Smooth muscle cell (in vitro differentiated cells): Measurements from ENCODE around the gene DYNLT2. TPM values are rescaled to one million over a fixed set of nuclear protein-coding genes. Genes with fewer than 3 reads are reported as not detected.

Source experiments
- DNase-seq: peaks from one replicate; lab custom pipeline; 2025; ENCODE audit not compliant: unreplicated experiment; lab: John Stamatoyannopoulos, UW
- H2AFZ ChIP-seq: fragments of 200-600 bp; sonication (generic); 2 replicates; pipeline ENCODE4 v1.6.0; 2016; ENCODE audit warnings: antibody characterized with exemption, low read depth, mild to moderate bottlenecking
- H3F3A ChIP-seq: fragments of 200-600 bp; sonication (generic); 2 replicates; pipeline ENCODE4 v1.6.0; 2017; ENCODE audit warnings: antibody characterized with exemption, low read depth
- H3K27ac ChIP-seq: fragments of 200-600 bp; sonication (generic); 2 replicates; pipeline ENCODE4 v1.5.1; 2016; ENCODE audit warnings: low read depth, mild to moderate bottlenecking
- H3K27me3 ChIP-seq: fragments of 200-600 bp; sonication (generic); 2 replicates; pipeline ENCODE4 v1.6.1; 2016; ENCODE audit warnings: low read depth, mild to moderate bottlenecking
- H3K36me3 ChIP-seq: fragments of 200-600 bp; sonication (generic); 2 replicates; pipeline ENCODE4 v1.5.1; 2016; ENCODE audit warnings: low read depth
- H3K4me1 ChIP-seq: fragments of 200-600 bp; sonication (generic); 2 replicates; pipeline ENCODE4 v1.5.1; 2016; ENCODE audit warnings: low read depth
- H3K4me2 ChIP-seq: fragments of 200-600 bp; sonication (generic); 2 replicates; pipeline ENCODE4 v1.6.0; 2016; ENCODE audit warnings: mild to moderate bottlenecking
- H3K4me3 ChIP-seq: fragments of 200-600 bp; sonication (generic); 2 replicates; pipeline ENCODE4 v1.5.1; 2016; ENCODE audit warnings: mild to moderate bottlenecking
- H3K79me2 ChIP-seq: fragments of 200-600 bp; sonication (generic); 2 replicates; pipeline ENCODE4 v1.6.0; 2016; ENCODE audit warnings: low read depth, mild to moderate bottlenecking
- H3K9ac ChIP-seq: fragments of 200-600 bp; sonication (generic); 2 replicates; pipeline ENCODE4 v1.6.0; 2016; ENCODE audit warnings: low read depth
- H3K9me3 ChIP-seq: fragments of 200-600 bp; sonication (generic); replicated peaks from 2 replicates; pipeline ENCODE4 v1.5.1; 2016; ENCODE audit warnings: low read depth
- H4K20me1 ChIP-seq: fragments of 200-600 bp; sonication (generic); 2 replicates; pipeline ENCODE4 v1.6.0; 2016; ENCODE audit warnings: low read depth
- WGBS: methylation state at CpG from one replicate; pipeline ENCODE4 v1.1.7; 2016; ENCODE audit warnings: low lambda C conversion rate; 5-methylcytosine and 5-hydroxymethylcytosine counted together
- polyA plus RNA-seq: library from polyadenylated mRNA; unstranded; fragments of >200 nt; fragmentation: Nextera tagmentation; extraction: Ambion mirVana; gene quantifications from 2 replicates; pipeline ENCODE4 v1.2.1, GENCODE V29; 2016
- total RNA-seq: library from RNA; depleted of rRNA; stranded (reverse); fragments of >200 nt; gene quantifications from 2 replicates; pipeline ENCODE4 v1.2.3, GENCODE V29; 2014
- TF ChIP-seq, protein P1 (sequence below): fragments of 200-600 bp; sonication (generic); IDR thresholded peaks from 2 replicates; pipeline ENCODE4 v1.5.1; 2017; ENCODE audit warnings: borderline replicate concordance, mild to moderate bottlenecking, antibody characterized with exemption; ENCODE audit not compliant: insufficient read depth, poor library complexity, severe bottlenecking

The DYNLT2 gene
- total and polyA plus RNA-seq, 2 experiments from 2014 or later = 0.89 to 2.1 TPM

DNA sequence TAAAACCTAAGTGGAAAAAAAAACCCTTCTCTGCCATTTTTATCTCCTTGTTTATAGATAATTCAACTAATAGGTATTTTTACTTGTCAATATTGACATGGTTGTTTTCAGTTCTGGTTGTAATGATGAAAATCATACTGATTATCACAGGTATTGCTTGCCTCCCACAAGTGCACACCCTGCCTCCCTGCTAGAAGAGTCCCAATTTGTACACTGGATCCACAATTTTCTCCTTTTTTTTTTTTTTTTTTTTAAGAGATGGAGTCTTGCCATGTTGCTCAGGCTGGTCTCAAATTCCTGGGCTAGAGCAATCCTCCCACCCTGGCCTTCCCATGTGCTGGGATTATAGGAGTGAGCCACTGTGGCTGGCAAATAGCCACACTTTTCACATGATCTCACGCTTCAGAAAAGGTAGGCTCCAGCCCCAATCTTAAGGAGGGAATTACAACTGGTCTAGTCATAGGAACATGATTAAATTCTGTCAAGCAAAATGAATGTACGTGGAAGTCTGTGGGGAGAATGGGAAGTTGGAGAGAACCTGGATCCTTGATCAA lies 12.3 kb downstream of the DYNLT2 start:
- Histone ChIP-seq H3K36me3 (no peaks in the 10 kb centered on the region), H4K20me1 (no peaks in the 10 kb centered on the region), H3K79me2 (no peaks in the 10 kb centered on the region), H2AFZ (no peak overlapping the region), H3K4me1 (no peaks in the 10 kb centered on the region), H3K27me3 (peaks cover 6% of the 10 kb centered on the region), H3K9ac (no peak overlapping the region), H3K4me2 (no peak overlapping the region), H3K27ac (no peak overlapping the region), H3K9me3 (no peaks in the 10 kb centered on the region), H3K4me3 (no peak overlapping the region), H3F3A (no peaks in the 10 kb centered on the region)
- 89% methylated on average over 2 of the region's 2 CpGs for WGBS
- TF ChIP-seq, protein P1, sequence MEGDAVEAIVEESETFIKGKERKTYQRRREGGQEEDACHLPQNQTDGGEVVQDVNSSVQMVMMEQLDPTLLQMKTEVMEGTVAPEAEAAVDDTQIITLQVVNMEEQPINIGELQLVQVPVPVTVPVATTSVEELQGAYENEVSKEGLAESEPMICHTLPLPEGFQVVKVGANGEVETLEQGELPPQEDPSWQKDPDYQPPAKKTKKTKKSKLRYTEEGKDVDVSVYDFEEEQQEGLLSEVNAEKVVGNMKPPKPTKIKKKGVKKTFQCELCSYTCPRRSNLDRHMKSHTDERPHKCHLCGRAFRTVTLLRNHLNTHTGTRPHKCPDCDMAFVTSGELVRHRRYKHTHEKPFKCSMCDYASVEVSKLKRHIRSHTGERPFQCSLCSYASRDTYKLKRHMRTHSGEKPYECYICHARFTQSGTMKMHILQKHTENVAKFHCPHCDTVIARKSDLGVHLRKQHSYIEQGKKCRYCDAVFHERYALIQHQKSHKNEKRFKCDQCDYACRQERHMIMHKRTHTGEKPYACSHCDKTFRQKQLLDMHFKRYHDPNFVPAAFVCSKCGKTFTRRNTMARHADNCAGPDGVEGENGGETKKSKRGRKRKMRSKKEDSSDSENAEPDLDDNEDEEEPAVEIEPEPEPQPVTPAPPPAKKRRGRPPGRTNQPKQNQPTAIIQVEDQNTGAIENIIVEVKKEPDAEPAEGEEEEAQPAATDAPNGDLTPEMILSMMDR = no peak
- no peak for DNase-seq

DNA sequence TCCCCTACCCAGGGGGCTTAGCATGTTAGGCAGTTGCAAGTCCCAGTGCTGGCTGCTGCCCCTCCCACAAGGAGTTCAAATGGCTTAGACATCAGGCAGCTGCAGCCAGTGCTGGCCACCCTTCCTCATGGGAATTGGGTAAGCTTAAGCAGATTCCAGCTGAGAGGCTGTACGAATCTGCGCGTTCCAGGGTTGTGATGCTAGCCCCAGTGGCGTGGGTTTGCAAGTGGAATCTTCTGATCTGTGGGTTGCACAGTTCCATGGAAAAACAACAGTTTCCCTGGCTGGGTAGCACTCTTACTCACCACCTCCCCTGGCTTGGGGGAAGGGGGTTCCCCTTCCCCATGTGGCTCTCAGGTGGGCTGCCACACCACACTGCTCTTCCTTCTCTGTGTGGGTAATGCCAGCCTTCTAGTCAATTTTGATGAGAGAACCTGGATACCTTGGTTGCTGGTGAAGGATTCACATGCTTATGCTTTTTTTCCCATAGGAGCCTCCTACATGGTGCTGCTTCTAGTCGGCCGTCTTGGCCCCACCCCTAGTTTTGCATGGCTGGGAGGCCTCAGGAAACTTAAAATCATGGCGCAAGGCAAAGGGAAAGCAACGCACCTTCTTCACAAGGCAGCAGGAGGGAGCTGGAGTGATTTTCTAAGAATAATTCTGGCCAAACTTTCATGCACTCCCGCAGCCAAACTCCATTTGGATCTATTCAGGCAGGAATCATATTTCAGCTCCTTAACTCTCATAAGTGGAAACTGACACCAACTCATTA lies 13.0 kb downstream of the DYNLT2 start:
- Histone ChIP-seq H3K4me3 (no peak overlapping the region), H3K9ac (no peak overlapping the region), H3F3A (no peaks in the 10 kb centered on the region), H3K9me3 (no peaks in the 10 kb centered on the region), H3K36me3 (no peaks in the 10 kb centered on the region), H3K27ac (no peak overlapping the region), H3K4me2 (no peak overlapping the region), H3K27me3 (peaks cover 10% of the 10 kb centered on the region), H3K4me1 (no peaks in the 10 kb centered on the region), H2AFZ (no peak overlapping the region), H4K20me1 (no peaks in the 10 kb centered on the region), H3K79me2 (no peaks in the 10 kb centered on the region)
- DNase-seq = no peak
- 82% methylated on average over 9 of the region's 9 CpGs for WGBS
- TF ChIP-seq, protein P1 = no peak

DNA sequence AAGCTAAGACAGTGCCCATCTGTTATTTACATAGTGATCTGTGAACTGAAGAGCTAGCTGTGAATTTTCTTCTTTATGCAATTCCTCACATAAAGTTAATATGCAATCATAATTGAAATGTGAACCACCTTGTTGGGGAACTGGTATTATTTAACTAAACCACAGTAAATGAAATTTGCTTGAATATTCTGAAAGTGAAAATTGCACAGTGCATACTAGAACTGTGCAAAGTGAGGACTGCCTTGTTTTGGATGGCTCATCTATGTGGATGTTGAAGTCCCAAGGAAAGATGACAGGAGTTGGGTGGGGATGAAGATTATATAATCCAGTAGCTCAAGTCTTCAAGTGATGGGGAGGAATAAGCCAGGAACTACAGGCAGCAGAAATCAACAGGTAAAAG lies 21.4 kb downstream of the DYNLT2 start:
- TF ChIP-seq, protein P1 = no peak
- Histone ChIP-seq H3K27me3 (peaks cover 6% of the 10 kb centered on the region), H3K9ac (no peak overlapping the region), H4K20me1 (no peaks in the 10 kb centered on the region), H3F3A (no peaks in the 10 kb centered on the region), H3K79me2 (no peaks in the 10 kb centered on the region), H3K9me3 (no peaks in the 10 kb centered on the region), H3K27ac (no peak overlapping the region), H3K36me3 (no peaks in the 10 kb centered on the region), H3K4me2 (no peak overlapping the region), H3K4me1 (peaks cover 6% of the 10 kb centered on the region), H3K4me3 (no peak overlapping the region), H2AFZ (no peak overlapping the region)
- no peak for DNase-seq

DNA sequence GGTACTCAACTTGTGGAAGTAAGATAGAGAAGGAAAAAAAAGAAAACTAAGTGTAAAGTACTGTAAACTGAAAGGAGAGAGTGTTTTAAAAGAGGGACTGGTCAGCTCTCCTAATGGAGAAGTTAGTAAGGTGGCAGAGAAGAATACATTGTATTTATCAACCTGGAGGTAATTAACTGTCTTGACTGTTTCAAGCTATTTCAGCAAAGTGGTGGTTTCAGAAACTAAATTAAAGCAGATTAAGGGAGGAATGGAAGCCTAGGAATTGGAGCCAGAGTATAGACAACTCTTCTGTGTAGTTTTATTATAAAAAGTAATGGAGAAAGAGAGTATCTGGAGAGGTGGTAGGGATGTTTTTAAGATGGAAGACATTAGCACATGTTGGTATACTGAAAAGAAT lies 24.4 kb downstream of the DYNLT2 start:
- H3K4me2 ChIP-seq = no peak overlapping the region
- no peak for DNase-seq
- no peak overlapping the region for H3K27ac ChIP-seq
- H3K9ac ChIP-seq = no peak overlapping the region
- TF ChIP-seq, protein P1 = no peak
- H3K27me3 ChIP-seq = no peaks in the 10 kb centered on the region
- H3F3A ChIP-seq = peaks cover 3% of the 10 kb centered on the region
- peaks cover 13% of the 10 kb centered on the region for H4K20me1 ChIP-seq
- H3K9me3 ChIP-seq = no peaks in the 10 kb centered on the region
- no peak overlapping the region for H2AFZ ChIP-seq
- no peak overlapping the region for H3K4me3 ChIP-seq
- H3K36me3 ChIP-seq = no peaks in the 10 kb centered on the region
- H3K4me1 ChIP-seq = peaks cover 15% of the 10 kb centered on the region
- H3K79me2 ChIP-seq = peaks cover 7% of the 10 kb centered on the region
